Measurements from ENCODE around the gene ZIC2.
"Not testable (repeated sequence)": the region's sequence is repeated elsewhere in the genome, so short reads cannot be mapped to it uniquely, and the experiment has no call there.

Gene ZIC2

DNA sequence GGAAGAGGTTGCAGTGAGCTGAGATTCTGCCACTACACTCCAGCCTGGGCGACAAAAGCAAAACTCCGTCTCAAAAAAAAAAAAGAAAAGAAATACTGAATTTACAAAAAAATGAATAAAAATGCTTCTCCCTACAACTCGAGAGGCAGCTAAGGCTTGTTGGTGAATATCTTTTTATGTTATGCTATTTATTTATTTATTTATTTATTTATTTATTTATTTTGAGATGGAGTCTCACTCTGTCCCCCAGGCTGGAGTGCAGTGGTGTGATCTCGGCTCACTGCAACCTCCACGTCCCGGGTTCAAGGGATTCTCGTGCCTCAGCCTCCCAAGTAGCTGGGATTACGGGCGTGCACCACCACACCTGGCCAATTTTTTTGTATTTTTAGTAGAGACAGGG lies 51.1 kb downstream of the ZIC2 start:
- not testable (repeated sequence) for DNase-seq

- no peak for DNase-seq
Observed at GRCh38 chr13:100035936-100036335, 54.4 kb downstream of the ZIC2 start.

All from NCI-H1105 treated with DMSO at 0.1 percent for 48 hours (cell line).